Neural crest cell (in vitro differentiated cells): ENCODE data around the gene TSSK3. TPM values are rescaled to one million over a fixed set of nuclear protein-coding genes. Genes with fewer than 3 reads are reported as not detected.
A peak's percentile ranks its signal among the peaks of the same experiment; 100 is the strongest.

Source experiments
- DNase-seq: peaks from one replicate; pipeline ENCODE4 v3.0.0; 2021; ENCODE audit warnings: low read depth, mixed read lengths, low spot score
- H3K27ac Mint-ChIP-seq: one replicate; pipeline ENCODE4 v1.8.0; 2021; ENCODE audit warnings: mild to moderate bottlenecking, mixed read lengths; ENCODE audit not compliant: unreplicated experiment
- H3K27me3 Mint-ChIP-seq: 2 replicates; pipeline ENCODE4 v1.8.0; 2021; ENCODE audit warnings: low read depth, mild to moderate bottlenecking, mixed read lengths
- H3K36me3 Mint-ChIP-seq: 2 replicates; pipeline ENCODE4 v1.8.0; 2021; ENCODE audit warnings: low read depth, mild to moderate bottlenecking, mixed read lengths
- H3K4me1 Mint-ChIP-seq: 2 replicates; pipeline ENCODE4 v1.8.0; 2021; ENCODE audit warnings: mixed read lengths
- H3K4me3 Mint-ChIP-seq: one replicate; pipeline ENCODE4 v1.8.0; 2021; ENCODE audit warnings: mild to moderate bottlenecking, mixed read lengths
- H3K9me3 Mint-ChIP-seq: 2 replicates; pipeline ENCODE4 v1.8.0; 2021; ENCODE audit warnings: mixed read lengths
- CTCF ChIP-seq: fragments of 200-600 bp; sonication (generic); conservative IDR thresholded peaks from 2 replicates; pipeline ENCODE4 v1.5.0; 2021; ENCODE audit warnings: antibody characterized with exemption, mild to moderate bottlenecking
- long read RNA-seq: library from polyadenylated mRNA; unstranded; transcript quantifications from one replicate; pipeline ENCODE4 v2.0.0, GENCODE V29; 2020
- total RNA-seq: library from RNA; stranded (reverse); gene quantifications from 2 replicates; pipeline ENCODE4 v1.2.1, GENCODE V29; 2021

Gene TSSK3
- 2.2 and 2.7 TPM in 2 replicates for total RNA-seq
- long read RNA-seq, partial matches to known transcripts, result 0 of 5 reads
- long read RNA-seq, other reads (novel, unspliced or antisense), result 5 of 5 reads

- no peak within 1 kb of the TSS for H3K27ac Mint-ChIP-seq
- TF ChIP-seq CTCF, result no peak
- no peak for DNase-seq
- H3K9me3 Mint-ChIP-seq, result no peaks in the 10 kb centered on the region
- peaks cover 9% of the 10 kb centered on the region for H3K36me3 Mint-ChIP-seq
- peaks cover 3% of the 10 kb centered on the region for H3K27me3 Mint-ChIP-seq
- peaks cover 26% of the 10 kb centered on the region for H3K4me1 Mint-ChIP-seq
- H3K4me3 Mint-ChIP-seq, result peak within 1 kb of the TSS; percentile 35
These were observed at the start of gene TSSK3, which contains the start of gene FAM229A for GRCh38 chr1:32362474-32363313. TSS of gene TSSK3 (plus strand) at chr1:32362539. CDS start at chr1:32362702, 163 bp downstream. TSS of gene FAM229A (minus strand) at chr1:32362485. CDS start at chr1:32362091, 394 bp downstream.

GRCh38 chr1:32316903-32317277 lies 45.4 kb upstream of the TSSK3 start:
- TF ChIP-seq CTCF, result no peak
- Mint-ChIP-seq H3K4me1 (no peaks in the 10 kb centered on the region), H3K27me3 (no peaks in the 10 kb centered on the region), H3K4me3 (no peak overlapping the region), H3K27ac (no peak overlapping the region), H3K9me3 (no peaks in the 10 kb centered on the region), H3K36me3 (peaks cover 5% of the 10 kb centered on the region)
- DNase-seq, result no peak

GRCh38 chr1:32318127-32318869 lies 44.0 kb upstream of the TSSK3 start:
- no peak for DNase-seq
- Mint-ChIP-seq H3K27me3 (no peaks in the 10 kb centered on the region), H3K36me3 (peaks cover 5% of the 10 kb centered on the region), H3K4me1 (no peaks in the 10 kb centered on the region), H3K27ac (no peak overlapping the region), H3K9me3 (no peaks in the 10 kb centered on the region), H3K4me3 (no peak overlapping the region)
- no peak for TF ChIP-seq CTCF

GRCh38 chr1:32321712-32322291 lies 40.5 kb upstream of the TSSK3 start:
- Mint-ChIP-seq H3K27ac (no peak overlapping the region), H3K4me1 (no peaks in the 10 kb centered on the region), H3K9me3 (no peaks in the 10 kb centered on the region), H3K36me3 (peaks cover 8% of the 10 kb centered on the region), H3K27me3 (no peaks in the 10 kb centered on the region), H3K4me3 (no peak overlapping the region)
- DNase-seq, result no peak
- no peak for TF ChIP-seq CTCF

GRCh38 chr1:32327204-32327603 lies 35.1 kb upstream of the TSSK3 start:
- H3K36me3 Mint-ChIP-seq, result peaks cover 34% of the 10 kb centered on the region
- no peak for DNase-seq
- peaks cover 6% of the 10 kb centered on the region for H3K4me1 Mint-ChIP-seq
- no peak overlapping the region for H3K27ac Mint-ChIP-seq
- H3K4me3 Mint-ChIP-seq, result no peak overlapping the region
- no peaks in the 10 kb centered on the region for H3K9me3 Mint-ChIP-seq
- H3K27me3 Mint-ChIP-seq, result peaks cover 18% of the 10 kb centered on the region
- TF ChIP-seq CTCF, result no peak
